Measurements from ENCODE around the gene CTIF.

GRCh38 chr18:48519431-48520100 is 19.3 kb upstream of the CTIF start:
- TF ChIP-seq POLR2AphosphoS5 (IDR thresholded peaks at IDR 0.05; ENCODE audit: borderline replicate concordance, low read depth, low read length) (no peak), EZH2 (IDR thresholded peaks at IDR 0.05) (no peak)
